ENCODE data around the gene PEX1. TPM values are rescaled to one million over a fixed set of nuclear protein-coding genes. Genes with fewer than 3 reads are reported as not detected.

The PEX1 gene
- total and polyA plus RNA-seq, 2 donors (not counting 3 experiments of a cell fraction or from before 2014, with no cell fraction given), result 8.4 to 11.7 TPM

GRCh38 chr7:92534572-92534971 is 6.3 kb upstream of the PEX1 start:
- no peak overlapping the region for H3K27ac ChIP-seq (ENCODE audit: insufficient read depth, low read depth, low read length)
- POLR2A ChIA-PET, result no interaction called here
- CTCF ChIA-PET, result no interaction called here
- TF ChIP-seq POLR2A (IDR thresholded peaks at IDR 0.05; ENCODE audit: low read depth, low read length), result no peak
- no peak for TF ChIP-seq POLR2AphosphoS5 (IDR thresholded peaks at IDR 0.05; ENCODE audit: insufficient read depth, low read depth, low read length)
- TF ChIP-seq EZH2 (IDR thresholded peaks at IDR 0.05; ENCODE audit: borderline replicate concordance, low read depth, low read length, severe bottlenecking), result no peak
- no peak for TF ChIP-seq CTCF (IDR thresholded peaks at IDR 0.05; ENCODE audit: extremely low read depth in 1 of 2, insufficient read depth in 1 of 2, low read depth in 1 of 2, low read length in 2 of 2)
- TF ChIP-seq FOS (IDR thresholded peaks at IDR 0.05; ENCODE audit: borderline replicate concordance, insufficient read depth, low read length), result no peak
- no peak for TF ChIP-seq GATA2 (IDR thresholded peaks at IDR 0.05; ENCODE audit: insufficient read depth, insufficient read length, low read depth, low read length)
- no peak for TF ChIP-seq JUN (IDR thresholded peaks at IDR 0.05; ENCODE audit: borderline replicate concordance, insufficient read depth, insufficient read length, low read depth)
- TF ChIP-seq MAX (IDR thresholded peaks at IDR 0.05; ENCODE audit: insufficient read depth, insufficient read length), result no peak
- no peak for TF ChIP-seq MYC (IDR thresholded peaks at IDR 0.05; ENCODE audit: low read depth, low read length)
- no peak overlapping the region for H3K4me2 ChIP-seq (ENCODE audit: insufficient read depth, low read length)
- no TSS peak for BruUV-seq (replicated peaks)
- no peak for DNase-seq (ENCODE audit: low read depth, low spot score)
- intact Hi-C loops (cut with micrococcal nuclease) (no loop called here), dilution Hi-C loops (cut with MboI; ENCODE audit: extremely low pct_ligation_motif_present, low sequenced_read_pairs) (no loop called here)
- peaks cover 5 to 21% of the 10 kb centered on the region in 2 experiments for H3K36me3 ChIP-seq (ENCODE audit: control insufficient read depth in 2 of 2, extremely low read depth in 1 of 2, insufficient read depth in 2 of 2, low read length in 2 of 2)
- no peak overlapping the region for H3K9ac ChIP-seq (replicated peaks; ENCODE audit: extremely low read depth, insufficient read depth, low read length)
- no peaks in the 10 kb centered on the region for H3K9me1 ChIP-seq (replicated peaks; ENCODE audit: control insufficient read depth, extremely low read depth, insufficient read depth, low read length)
- H4K20me1 ChIP-seq (replicated peaks; ENCODE audit: control insufficient read depth, extremely low read depth, insufficient read depth, low read length), result no peaks in the 10 kb centered on the region
- no peak overlapping the region for H3K4me3 ChIP-seq (replicated peaks in 1 of 3; ENCODE audit: insufficient read depth in 1 of 3, low read depth in 1 of 3, low read length in 3 of 3)
- peaks cover 1% of the 10 kb centered on the region for H3K4me1 ChIP-seq (ENCODE audit: control insufficient read depth, extremely low read depth, insufficient read depth, low read length)
- FAIRE-seq, result no peak
- H3K79me2 ChIP-seq (ENCODE audit: control insufficient read depth, insufficient read depth, low read length), result peaks cover 2% of the 10 kb centered on the region
- H2AFZ ChIP-seq (ENCODE audit: low read depth, low read length), result no peak overlapping the region
- no peaks in the 10 kb centered on the region for H3K9me3 ChIP-seq (replicated peaks; ENCODE audit: control insufficient read depth, insufficient read depth, low read length)
- H3K27me3 ChIP-seq (ENCODE audit: control insufficient read depth in 2 of 2, insufficient read depth in 2 of 2, low read length in 2 of 2), result no peaks in the 10 kb centered on the region
